Activated naive CD8-positive, alpha-beta T cell treated with anti-CD3 and anti-CD28 coated beads, Interleukin-2, amount 50 U/mL, for 16 hours (primary cell): ENCODE data around the gene NELFA.

Experiments
- DNase-seq: peaks from one replicate; pipeline ENCODE4 v3.0.0-alpha.2; 2020; ENCODE audit warnings: low read depth, low spot score

Gene NELFA

GRCh38 chr4:1982124-1983052 is 26.4 kb downstream of the NELFA start:
- DNase-seq = no peak

- no peak for DNase-seq
Measured at GRCh38 chr4:1981251-1982058, 27.3 kb downstream of the NELFA start.

- no peak for DNase-seq
Measured at GRCh38 chr4:1980561-1981041, 28.2 kb downstream of the NELFA start.

- no peak for DNase-seq
Measured at GRCh38 chr4:1979477-1980196, 29.1 kb downstream of the NELFA start.

- no peak for DNase-seq
Measured at GRCh38 chr4:1978741-1979476, 29.9 kb downstream of the NELFA start.

GRCh38 chr4:1978226-1978625 is 30.5 kb downstream of the NELFA start:
- DNase-seq = no peak

GRCh38 chr4:1976416-1977352 is 32.1 kb downstream of the NELFA start:
- no peak for DNase-seq

- DNase-seq = no peak
Measured at GRCh38 chr4:1975880-1976279, 32.9 kb downstream of the NELFA start.

GRCh38 chr4:1975391-1975801 is 33.4 kb downstream of the NELFA start:
- no peak for DNase-seq

- no peak for DNase-seq
Measured at GRCh38 chr4:1974840-1975239, 33.9 kb downstream of the NELFA start.

- DNase-seq = no peak
Measured at GRCh38 chr4:1973661-1974060, 35.1 kb downstream of the NELFA start.

- no peak for DNase-seq
Measured at GRCh38 chr4:1973218-1973617, 35.6 kb downstream of the NELFA start.

- DNase-seq = no peak
Measured at GRCh38 chr4:1972414-1972813, 36.4 kb downstream of the NELFA start.

- no peak for DNase-seq
Measured at GRCh38 chr4:1971456-1972200, 37.1 kb downstream of the NELFA start.

GRCh38 chr4:1970926-1971325 is 37.8 kb downstream of the NELFA start:
- no peak for DNase-seq

- no peak for DNase-seq
Measured at GRCh38 chr4:1969928-1970723, 38.6 kb downstream of the NELFA start.

- no peak for DNase-seq
Measured at GRCh38 chr4:1968686-1969295, 40.0 kb downstream of the NELFA start.
